Natural killer cell (primary cell): ENCODE measurements around the gene DBNDD1. TPM values are rescaled to one million over a fixed set of nuclear protein-coding genes. Genes with fewer than 3 reads are reported as not detected.

Experiments
- ATAC-seq, 3 donors: fragments of 150-1000 bp in 2 of 3; fragments of 200-7000 bp in 1 of 3; cut with Tn5 transposase; 1 replicate in 1 of 3; 2 replicates in 2 of 3; pipeline ENCODE4 v1.10.0; 2021; ENCODE audit warnings: mild to moderate bottlenecking in 2 of 3, moderate library complexity in 2 of 3
- DNase-seq, 2 donors: peaks; one replicate each; pipeline versions ENCODE4 v3.0.0 to v3.0.0-alpha.2; 2013 to 2021; ENCODE audit warnings: mixed read lengths in 1 of 2
- H3K27ac ChIP-seq: one replicate; pipeline ENCODE4 v1.5.1; 2013; ENCODE audit warnings: mild to moderate bottlenecking, low read length
- H3K27me3 ChIP-seq: one replicate; pipeline ENCODE4 v1.6.1; 2013; ENCODE audit warnings: low read length; ENCODE audit not compliant: control insufficient read depth, insufficient read depth
- H3K36me3 ChIP-seq: one replicate; pipeline ENCODE4 v1.6.1; 2013; ENCODE audit warnings: low read length; ENCODE audit not compliant: control insufficient read depth, insufficient read depth
- H3K4me1 ChIP-seq: one replicate; pipeline ENCODE4 v1.6.1; 2013; ENCODE audit warnings: low read length; ENCODE audit not compliant: control insufficient read depth, insufficient read depth
- H3K4me3 ChIP-seq: one replicate; pipeline ENCODE4 v1.5.1; 2013; ENCODE audit warnings: low read length
- H3K9me3 ChIP-seq: one replicate; pipeline ENCODE4 v1.6.1; 2013; ENCODE audit warnings: low read length; ENCODE audit not compliant: control insufficient read depth, insufficient read depth
- H3K27ac Mint-ChIP-seq, 2 donors: one replicate each; pipeline ENCODE4 v1.8.0; 2022; ENCODE audit warnings: mild to moderate bottlenecking in 2 of 2, mixed read lengths in 2 of 2, moderate library complexity in 1 of 2
- H3K27me3 Mint-ChIP-seq, 2 donors: one replicate each; pipeline ENCODE4 v1.8.0; 2022; ENCODE audit warnings: low read depth in 2 of 2, mixed read lengths in 2 of 2
- H3K36me3 Mint-ChIP-seq: one replicate; pipeline ENCODE4 v1.8.0; 2022; ENCODE audit warnings: mixed read lengths
- H3K4me1 Mint-ChIP-seq, 2 donors: one replicate each; pipeline ENCODE4 v1.8.0; 2022; ENCODE audit warnings: mixed read lengths in 2 of 2
- H3K4me3 Mint-ChIP-seq: one replicate; pipeline ENCODE4 v1.8.0; 2022; ENCODE audit warnings: mild to moderate bottlenecking, moderate library complexity, mixed read lengths
- H3K9me3 Mint-ChIP-seq, 2 donors: one replicate each; pipeline ENCODE4 v1.8.0; 2022; ENCODE audit warnings: mixed read lengths in 2 of 2
- WGBS: methylation state at CpG from one replicate; pipeline ENCODE4 v1.1.7; 2013; ENCODE audit warnings: missing lambda C conversion rate; ENCODE audit not compliant: insufficient coverage; 5-methylcytosine and 5-hydroxymethylcytosine counted together
- intact Hi-C: fragments of 100-400 bp; cut with micrococcal nuclease; formaldehyde crosslinking; loops from one replicate; pipeline ENCODE4 v1.14.2; 2022
- total RNA-seq, 4 donors: library from RNA; stranded (reverse); fragments of 120-200 nt in 1 of 4; gene quantifications; one replicate each; pipeline versions ENCODE4 v1.2.3 to v1.2.4, GENCODE V29; 2013 to 2022
- TF ChIP-seq, protein P1 (sequence below): fragments of 200-600 bp; IDR thresholded peaks from one replicate; pipeline ENCODE4 v1.8.0; 2022; ENCODE audit warnings: antibody characterized with exemption

DBNDD1 gene
- total RNA-seq, 3 donors from 2014 or later (not counting 1 experiment from before 2014, with no cell fraction given), result 0.20 TPM; not detected in 2

DNA sequence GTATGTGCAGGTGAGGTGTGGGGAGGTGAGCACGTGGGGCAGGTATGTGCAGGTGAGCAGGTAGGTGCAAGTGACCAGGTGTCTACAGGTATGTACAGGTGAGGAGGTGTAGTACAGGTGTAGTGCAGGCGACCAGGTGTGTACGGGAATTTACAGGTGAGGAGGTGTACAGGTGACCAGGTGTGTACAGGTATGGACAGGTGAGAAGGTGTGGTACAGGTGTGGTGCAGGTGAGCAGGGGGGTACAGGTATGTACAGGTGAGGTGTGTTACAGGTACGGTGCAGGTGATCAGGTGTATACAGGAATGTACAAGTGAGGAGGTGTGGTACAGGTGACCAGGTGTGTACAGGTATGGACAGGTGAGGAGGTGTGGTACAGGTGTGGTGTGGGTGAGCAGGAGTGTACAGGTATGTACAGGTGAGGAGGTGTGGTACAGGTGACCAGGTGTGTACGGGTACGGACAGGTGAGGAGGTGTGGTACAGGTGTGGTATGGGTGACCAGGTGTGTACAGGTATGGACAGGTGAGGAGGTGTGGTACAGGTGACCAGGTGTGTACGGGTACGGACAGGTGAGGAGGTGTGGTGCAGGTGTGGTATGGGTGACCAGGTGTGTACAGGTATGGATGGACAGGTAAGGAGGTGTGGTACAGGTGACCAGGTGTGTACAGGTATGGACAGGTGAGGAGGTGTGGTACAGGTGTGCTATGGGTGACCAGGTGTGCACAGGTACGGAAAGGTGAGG is 12.8 kb upstream of the DBNDD1 start:
- Histone ChIP-seq H3K4me1 (no peaks in the 10 kb centered on the region), H3K4me3 (no peak overlapping the region), H3K9me3 (no peaks in the 10 kb centered on the region), H3K36me3 (no peaks in the 10 kb centered on the region), H3K27ac (no peak overlapping the region), H3K27me3 (no peaks in the 10 kb centered on the region)
- 96% methylated on average over 9 of the region's 9 CpGs for WGBS
- peaks cover 0 to 2% of the 10 kb centered on the region in 2 donors for H3K9me3 Mint-ChIP-seq
- no peak for DNase-seq
- TF ChIP-seq, protein P1, sequence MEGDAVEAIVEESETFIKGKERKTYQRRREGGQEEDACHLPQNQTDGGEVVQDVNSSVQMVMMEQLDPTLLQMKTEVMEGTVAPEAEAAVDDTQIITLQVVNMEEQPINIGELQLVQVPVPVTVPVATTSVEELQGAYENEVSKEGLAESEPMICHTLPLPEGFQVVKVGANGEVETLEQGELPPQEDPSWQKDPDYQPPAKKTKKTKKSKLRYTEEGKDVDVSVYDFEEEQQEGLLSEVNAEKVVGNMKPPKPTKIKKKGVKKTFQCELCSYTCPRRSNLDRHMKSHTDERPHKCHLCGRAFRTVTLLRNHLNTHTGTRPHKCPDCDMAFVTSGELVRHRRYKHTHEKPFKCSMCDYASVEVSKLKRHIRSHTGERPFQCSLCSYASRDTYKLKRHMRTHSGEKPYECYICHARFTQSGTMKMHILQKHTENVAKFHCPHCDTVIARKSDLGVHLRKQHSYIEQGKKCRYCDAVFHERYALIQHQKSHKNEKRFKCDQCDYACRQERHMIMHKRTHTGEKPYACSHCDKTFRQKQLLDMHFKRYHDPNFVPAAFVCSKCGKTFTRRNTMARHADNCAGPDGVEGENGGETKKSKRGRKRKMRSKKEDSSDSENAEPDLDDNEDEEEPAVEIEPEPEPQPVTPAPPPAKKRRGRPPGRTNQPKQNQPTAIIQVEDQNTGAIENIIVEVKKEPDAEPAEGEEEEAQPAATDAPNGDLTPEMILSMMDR, result no peak
- H3K4me1 Mint-ChIP-seq, result peaks cover 0 to 13% of the 10 kb centered on the region in 2 donors
- peak overlapping the region; percentile 89 to 96 for H3K27ac Mint-ChIP-seq
- intact Hi-C loops, result no loop called here
- no peaks in the 10 kb centered on the region for H3K36me3 Mint-ChIP-seq
- peak in 2 of 3 donors; percentile 43 to 62 for ATAC-seq
- H3K27me3 Mint-ChIP-seq, result peaks cover 0 to 4% of the 10 kb centered on the region in 2 donors
- peak overlapping the region; percentile 63 for H3K4me3 Mint-ChIP-seq

DNA sequence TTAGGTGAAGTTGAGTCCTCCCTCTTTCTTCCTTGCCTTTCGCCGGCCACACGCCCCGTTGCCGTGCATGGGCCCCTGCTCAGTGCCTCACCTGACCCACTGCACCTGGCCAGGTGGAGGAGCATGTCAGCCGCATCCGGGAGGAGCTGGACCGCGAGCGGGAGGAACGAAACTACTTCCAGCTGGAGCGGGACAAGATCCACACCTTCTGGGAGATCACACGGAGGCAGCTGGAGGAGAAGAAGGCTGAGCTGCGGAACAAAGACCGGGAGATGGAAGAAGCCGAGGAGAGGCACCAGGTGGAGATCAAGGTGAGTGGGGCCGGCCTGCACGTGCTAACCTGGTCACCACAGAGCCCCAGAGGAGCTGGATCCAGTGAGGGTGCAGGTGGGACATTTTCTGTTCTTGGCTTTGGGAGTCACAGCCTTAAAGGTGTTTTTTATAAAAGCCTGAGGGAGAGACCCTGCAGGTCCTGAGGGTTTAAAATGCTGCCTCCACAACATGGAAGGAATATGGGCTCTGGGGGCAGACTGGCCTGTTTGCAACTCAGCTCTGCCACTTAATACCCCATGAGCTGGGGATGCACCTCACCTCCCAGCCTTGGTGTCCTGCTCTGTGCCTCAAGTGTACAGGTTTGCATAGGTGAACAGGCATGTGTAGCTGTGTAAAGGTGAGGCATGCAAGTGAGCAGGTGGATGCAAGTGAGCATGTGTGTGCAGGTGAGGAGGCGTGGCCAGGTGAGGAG is 12.1 kb upstream of the DBNDD1 start:
- Histone ChIP-seq H3K9me3 (no peaks in the 10 kb centered on the region), H3K4me1 (peaks cover under 1% of the 10 kb centered on the region), H3K27ac (no peak overlapping the region), H3K4me3 (no peak overlapping the region), H3K36me3 (no peaks in the 10 kb centered on the region), H3K27me3 (no peaks in the 10 kb centered on the region)
- peak overlapping the region; percentile 89 to 96 for H3K27ac Mint-ChIP-seq
- peak in 1 of 3 donors; percentile 42 for ATAC-seq
- peak overlapping the region; percentile 63 for H3K4me3 Mint-ChIP-seq
- DNase-seq, result no peak
- intact Hi-C loops, result no loop called here
- TF ChIP-seq, protein P1, result no peak
- 98% methylated on average over 19 of the region's 19 CpGs for WGBS
- H3K36me3 Mint-ChIP-seq, result no peaks in the 10 kb centered on the region
- peaks cover 0 to 4% of the 10 kb centered on the region in 2 donors for H3K27me3 Mint-ChIP-seq
- H3K4me1 Mint-ChIP-seq, result peaks cover 0 to 14% of the 10 kb centered on the region in 2 donors
- peaks cover 0 to 2% of the 10 kb centered on the region in 2 donors for H3K9me3 Mint-ChIP-seq

DNA sequence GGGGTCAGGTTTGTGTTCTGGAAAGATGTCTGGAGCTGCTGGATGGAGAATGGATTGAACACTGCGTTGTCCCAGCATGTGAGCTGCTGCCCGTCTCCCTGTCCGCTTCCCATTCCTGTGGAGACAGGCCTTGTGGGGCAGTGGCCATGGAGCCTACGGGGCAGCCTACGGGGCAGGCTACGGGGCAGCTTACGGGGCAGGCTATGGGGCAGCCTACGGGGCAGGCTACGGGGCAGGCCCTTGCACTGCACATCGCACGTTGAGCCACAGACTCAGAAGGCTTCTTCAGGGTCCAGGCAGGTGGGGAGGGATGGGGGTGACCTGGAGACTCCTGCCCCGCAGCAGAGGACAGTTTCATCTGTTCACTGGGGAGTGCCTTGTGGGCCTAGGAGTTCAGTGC is 9.7 kb upstream of the DBNDD1 start:
- H3K27me3 Mint-ChIP-seq, result peaks cover 0 to 4% of the 10 kb centered on the region in 2 donors

More for the DNA sequence above, 9.7 kb upstream of the DBNDD1 start:
- Histone ChIP-seq H3K4me3 (no peak overlapping the region), H3K9me3 (no peaks in the 10 kb centered on the region), H3K27me3 (no peaks in the 10 kb centered on the region), H3K4me1 (peaks cover 9% of the 10 kb centered on the region), H3K27ac (no peak overlapping the region), H3K36me3 (no peaks in the 10 kb centered on the region)
- Mint-ChIP-seq H3K9me3 (peaks cover 0 to 2% of the 10 kb centered on the region in 2 donors), H3K36me3 (no peaks in the 10 kb centered on the region), H3K4me1 (peaks cover 0 to 25% of the 10 kb centered on the region in 2 donors), H3K4me3 (no peak overlapping the region), H3K27ac (no peak overlapping the region)
- TF ChIP-seq, protein P1, result no peak
- DNase-seq, result no peak
- ATAC-seq, result no peak
- WGBS, result 94% methylated on average over 12 of the region's 12 CpGs
- intact Hi-C loops, result no loop called here
